GM19395 (cell line): ENCODE measurements around the gene MPDZ.

Source experiments
- ATAC-seq: cut with Tn5 transposase; IDR thresholded peaks from one replicate; pipeline ENCODE4 v1.9.1; 2021; ENCODE audit warnings: mild to moderate bottlenecking, moderate library complexity; ENCODE audit not compliant: unreplicated experiment

Gene MPDZ, protein sequence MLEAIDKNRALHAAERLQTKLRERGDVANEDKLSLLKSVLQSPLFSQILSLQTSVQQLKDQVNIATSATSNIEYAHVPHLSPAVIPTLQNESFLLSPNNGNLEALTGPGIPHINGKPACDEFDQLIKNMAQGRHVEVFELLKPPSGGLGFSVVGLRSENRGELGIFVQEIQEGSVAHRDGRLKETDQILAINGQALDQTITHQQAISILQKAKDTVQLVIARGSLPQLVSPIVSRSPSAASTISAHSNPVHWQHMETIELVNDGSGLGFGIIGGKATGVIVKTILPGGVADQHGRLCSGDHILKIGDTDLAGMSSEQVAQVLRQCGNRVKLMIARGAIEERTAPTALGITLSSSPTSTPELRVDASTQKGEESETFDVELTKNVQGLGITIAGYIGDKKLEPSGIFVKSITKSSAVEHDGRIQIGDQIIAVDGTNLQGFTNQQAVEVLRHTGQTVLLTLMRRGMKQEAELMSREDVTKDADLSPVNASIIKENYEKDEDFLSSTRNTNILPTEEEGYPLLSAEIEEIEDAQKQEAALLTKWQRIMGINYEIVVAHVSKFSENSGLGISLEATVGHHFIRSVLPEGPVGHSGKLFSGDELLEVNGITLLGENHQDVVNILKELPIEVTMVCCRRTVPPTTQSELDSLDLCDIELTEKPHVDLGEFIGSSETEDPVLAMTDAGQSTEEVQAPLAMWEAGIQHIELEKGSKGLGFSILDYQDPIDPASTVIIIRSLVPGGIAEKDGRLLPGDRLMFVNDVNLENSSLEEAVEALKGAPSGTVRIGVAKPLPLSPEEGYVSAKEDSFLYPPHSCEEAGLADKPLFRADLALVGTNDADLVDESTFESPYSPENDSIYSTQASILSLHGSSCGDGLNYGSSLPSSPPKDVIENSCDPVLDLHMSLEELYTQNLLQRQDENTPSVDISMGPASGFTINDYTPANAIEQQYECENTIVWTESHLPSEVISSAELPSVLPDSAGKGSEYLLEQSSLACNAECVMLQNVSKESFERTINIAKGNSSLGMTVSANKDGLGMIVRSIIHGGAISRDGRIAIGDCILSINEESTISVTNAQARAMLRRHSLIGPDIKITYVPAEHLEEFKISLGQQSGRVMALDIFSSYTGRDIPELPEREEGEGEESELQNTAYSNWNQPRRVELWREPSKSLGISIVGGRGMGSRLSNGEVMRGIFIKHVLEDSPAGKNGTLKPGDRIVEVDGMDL (N-terminal part only)

GRCh38 chr9:13279284-13280141 is at the start of gene MPDZ:
MPDZ (minus strand) TSS chr9:13279692; CDS start chr9:13250315, 29,377 bp downstream.
- no peak for ATAC-seq

GRCh38 chr9:13324988-13325387 is 45.5 kb upstream of the MPDZ start:
- ATAC-seq = no peak

DNA sequence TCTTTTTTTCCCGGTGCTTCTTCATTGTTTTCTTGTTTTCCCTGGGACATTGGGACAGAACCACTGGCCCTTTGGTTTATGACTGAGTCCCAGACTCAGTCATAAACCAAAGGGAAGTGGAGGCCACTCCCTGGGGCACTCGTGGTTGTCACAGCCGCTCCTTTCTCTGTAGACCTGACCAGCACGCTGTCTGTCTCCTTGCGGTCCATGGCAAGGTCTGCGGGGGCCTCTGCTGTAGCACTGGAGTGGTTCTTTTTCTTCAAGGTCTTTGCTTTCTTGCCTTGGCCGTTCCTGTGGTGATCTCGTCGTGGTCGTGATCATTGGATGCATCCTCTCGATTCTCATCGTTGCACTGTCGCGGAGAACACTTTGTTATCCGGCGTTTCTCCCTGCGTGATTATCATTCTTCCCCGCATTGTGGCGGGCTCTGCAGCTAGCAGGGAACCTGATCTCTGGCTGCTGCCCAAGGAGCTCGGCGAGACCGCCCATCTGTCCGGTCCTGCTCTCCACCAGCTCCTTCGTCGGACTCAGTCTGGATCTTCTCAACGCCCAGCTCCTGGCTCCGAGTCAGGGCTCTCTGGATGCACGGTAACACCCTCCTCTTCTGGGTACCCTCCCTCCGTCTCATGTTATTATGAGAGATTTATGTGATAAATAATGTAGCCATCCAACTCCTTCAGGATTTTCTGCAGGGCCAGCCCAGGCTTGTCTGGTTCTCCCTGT is 43.5 kb upstream of the MPDZ start:
- no peak for ATAC-seq

DNA sequence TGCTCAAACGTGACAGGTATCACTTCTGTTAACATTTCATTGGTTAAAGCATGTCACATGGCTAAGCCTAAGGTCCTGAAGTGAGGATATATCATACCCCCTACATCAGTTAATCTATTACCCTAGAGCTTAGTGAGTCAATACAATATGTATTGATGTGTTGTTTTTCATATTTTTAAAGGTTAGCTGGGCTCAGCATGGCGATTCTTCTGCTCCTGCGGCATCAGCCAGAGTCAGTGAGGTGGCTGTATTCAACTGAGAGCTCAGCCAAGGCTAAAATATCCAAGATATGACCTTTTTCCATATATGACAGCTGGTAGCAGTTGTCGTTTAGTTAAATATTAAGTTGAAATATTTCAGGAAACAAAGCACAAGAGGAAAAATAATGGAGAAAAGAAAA is 38.5 kb upstream of the MPDZ start:
- no peak for ATAC-seq

- ATAC-seq = no peak
These were observed 17.5 kb upstream of the MPDZ start for GRCh38 chr9:13296972-13297371.

DNA sequence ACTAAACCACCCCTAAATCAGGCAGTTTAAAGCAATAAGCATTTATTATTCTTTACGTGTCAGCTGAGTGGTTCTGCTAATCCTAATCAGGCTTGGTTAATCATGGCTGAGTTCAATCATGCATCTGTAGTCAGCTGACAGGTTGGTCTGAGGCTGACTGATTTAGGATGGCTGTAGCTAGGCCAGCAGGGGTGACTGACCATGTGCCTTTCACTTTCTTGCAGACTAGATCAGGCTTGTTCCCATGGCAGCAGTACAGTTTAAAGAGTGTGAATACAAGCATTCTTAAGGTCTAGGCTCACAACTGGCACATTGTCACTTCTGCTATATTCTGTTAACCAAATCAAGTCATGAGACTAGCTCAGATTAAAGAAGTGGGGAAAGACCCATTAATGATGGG is 16.1 kb upstream of the MPDZ start:
- no peak for ATAC-seq

DNA sequence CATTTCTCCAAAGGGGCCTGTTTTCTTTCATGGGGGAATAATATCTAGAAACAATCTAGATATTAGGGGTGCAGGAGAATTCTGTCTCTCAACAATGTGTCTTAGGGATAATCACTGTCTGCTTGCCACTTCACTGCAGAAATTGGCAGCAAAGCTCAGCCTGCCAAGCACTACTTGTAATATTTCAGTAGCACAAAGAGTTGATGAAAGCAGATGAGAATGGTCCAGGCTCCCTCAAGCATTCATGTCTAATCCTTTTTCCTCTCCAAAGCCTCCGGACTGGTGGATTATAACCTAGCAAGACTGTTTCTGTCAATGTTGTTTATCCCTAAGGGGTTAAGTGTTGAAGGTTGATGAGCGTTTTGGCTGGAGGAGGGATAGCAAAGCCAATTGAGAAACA is 13.3 kb upstream of the MPDZ start:
- no peak for ATAC-seq

DNA sequence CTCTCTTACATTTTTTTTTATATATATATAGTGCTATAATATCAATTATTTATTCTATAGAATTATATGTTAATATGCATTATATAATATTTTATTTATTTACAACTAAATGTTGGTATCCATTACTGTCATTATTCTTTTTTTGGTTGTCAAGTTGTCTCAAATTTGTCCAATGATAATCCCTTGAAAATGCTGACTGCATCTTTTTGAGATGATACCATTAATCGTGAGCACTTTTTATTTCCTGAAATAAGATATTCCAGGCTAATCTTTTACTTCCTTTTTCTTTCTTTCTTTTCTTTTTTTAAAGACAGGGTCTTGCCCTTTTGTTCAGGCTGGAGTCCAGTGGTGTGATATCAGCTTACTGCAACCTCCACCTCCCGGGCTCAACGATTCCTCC is 12.7 kb upstream of the MPDZ start:
- ATAC-seq = no peak

- no peak for ATAC-seq
These were observed 12.2 kb upstream of the MPDZ start for GRCh38 chr9:13291718-13292117.

- no peak for ATAC-seq
These were observed 4.5 kb upstream of the MPDZ start for GRCh38 chr9:13284011-13284410.

- ATAC-seq = no peak
These were observed 3.5 kb upstream of the MPDZ start for GRCh38 chr9:13282998-13283397.

- ATAC-seq = no peak
These were observed 2.0 kb upstream of the MPDZ start for GRCh38 chr9:13281356-13282016.

DNA sequence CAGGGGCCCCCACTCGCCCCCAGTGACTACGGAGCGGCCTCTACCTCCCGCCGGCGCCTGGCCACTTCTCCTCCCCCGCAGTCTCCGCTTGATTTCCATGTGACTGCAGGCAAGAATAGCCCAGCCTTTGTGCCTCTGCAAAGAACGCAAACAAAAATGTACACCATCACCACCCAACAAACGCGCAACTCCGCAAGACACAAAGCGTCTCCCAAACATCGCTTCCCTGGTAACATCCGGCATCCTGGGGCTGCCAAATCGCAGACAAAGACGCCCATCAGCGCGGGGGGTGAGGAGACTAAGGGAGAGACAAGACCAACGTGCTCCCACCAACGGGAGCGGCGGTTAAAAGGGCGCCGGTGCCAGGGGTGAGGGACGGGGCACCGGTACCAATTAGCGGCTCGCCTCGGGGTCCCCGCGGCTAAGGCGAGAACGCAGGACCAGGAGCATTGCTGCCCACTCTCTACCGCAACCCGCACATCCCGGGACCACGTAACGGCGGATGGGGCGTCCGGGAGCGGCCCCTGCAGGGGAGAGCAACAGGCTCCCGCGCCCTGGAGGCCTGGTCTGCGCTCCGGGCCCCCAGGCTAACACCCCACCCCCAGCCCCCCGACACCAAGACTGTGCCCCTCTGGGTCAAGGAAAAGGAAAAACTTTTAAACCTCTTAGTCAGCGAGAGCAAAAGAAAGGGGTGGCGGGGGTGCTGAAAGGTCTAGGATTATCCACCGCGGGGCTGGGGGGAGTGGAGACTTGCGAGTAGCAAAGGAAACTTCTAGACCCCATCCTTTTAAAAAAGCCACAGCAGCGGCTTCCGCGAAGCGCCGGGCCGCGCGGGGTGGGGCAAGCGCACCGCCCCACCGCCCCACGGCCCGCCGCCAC is 885 bp downstream of the MPDZ start:
- ATAC-seq = no peak

DNA sequence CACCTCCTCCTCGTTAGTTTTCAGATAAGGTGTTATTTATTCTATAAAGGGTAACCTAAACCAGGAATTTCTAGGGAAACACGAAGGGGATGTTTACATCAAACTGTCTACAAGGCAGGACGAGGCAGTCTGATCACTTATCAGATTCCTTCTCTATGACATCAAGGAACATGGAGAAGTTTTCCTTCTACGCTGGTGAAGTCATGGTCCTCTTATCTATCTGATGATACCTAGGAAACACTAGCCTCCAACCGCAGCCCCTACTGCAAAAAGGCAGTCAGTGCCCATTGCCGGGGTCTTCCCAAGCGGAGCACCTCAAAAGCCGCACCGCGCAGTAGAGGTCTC is 1.5 kb downstream of the MPDZ start:
- no peak for ATAC-seq

DNA sequence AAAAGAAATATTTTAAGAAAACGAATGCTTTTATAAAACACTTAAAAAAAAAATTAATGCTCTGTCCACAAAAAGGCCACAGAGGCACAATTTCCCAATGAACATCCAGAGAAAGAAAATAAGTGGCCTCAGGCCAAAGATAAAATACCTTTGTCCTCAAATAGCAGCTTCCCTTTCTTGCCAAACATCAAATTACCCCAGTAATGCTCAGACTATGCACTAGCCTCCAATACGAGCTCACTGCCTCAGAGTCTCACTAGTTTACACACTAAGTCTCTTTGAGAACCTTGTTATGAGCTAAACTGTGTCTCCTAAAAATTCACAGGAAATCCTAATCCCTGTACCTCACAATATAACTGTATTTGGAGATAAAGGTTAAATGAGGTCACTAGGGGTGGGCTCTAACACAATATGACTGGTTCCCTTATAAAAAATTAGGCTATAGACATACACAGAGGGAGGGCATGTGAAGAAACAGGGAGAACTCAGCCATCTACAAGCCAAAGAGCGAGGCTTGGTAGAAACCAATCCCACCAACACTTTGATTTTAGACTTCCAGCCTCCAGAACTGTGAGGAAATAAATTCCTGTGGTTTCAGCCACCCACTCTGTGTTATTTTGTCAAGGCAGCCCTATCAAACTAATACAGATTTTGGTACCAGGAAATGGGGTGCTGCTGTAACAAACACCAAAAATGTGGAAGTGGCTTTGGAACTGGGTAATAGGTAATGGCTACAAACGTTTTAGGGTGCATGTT is 4.4 kb downstream of the MPDZ start:
- ATAC-seq = no peak

GRCh38 chr9:13270734-13271133 is 8.8 kb downstream of the MPDZ start:
- ATAC-seq = no peak

DNA sequence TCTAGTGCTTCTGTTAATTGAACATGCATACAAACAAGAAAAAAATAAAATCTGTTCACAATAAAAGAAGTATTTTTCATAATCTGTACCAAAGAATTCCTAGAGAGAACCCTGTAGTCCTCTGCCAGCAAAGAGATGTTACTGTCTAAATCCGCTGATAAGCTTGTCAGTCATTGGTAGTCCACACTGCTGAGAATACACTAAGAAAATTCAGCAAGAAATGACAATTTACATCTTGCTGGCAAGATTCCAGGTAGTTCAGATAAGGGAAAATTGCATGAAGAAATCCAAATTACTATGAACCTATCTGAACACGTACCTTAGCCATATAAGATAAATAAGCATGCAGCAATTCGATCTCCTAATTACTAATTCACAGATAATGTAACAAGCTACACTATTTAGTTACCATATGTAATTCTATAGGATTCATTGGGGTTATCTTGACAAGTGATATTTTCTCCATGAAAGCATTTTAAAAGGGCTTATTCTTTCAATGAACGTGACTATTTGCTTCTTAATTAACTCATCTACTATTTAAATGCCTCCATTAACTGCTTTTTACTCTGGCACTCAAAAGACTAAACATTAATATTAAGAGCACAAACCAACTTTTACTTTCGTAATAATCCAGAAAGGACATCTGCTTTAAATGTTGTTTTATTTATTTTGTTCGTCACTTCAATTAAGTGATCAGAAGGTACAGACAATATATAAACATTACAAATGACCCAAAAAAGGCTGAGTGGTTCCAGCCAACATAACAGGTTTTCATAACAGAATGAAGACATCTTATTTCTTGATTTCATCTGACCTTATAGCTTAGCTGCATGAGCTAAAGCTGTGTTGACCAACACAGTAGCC is 9.7 kb downstream of the MPDZ start:
- no peak for ATAC-seq
